ENCODE data around the gene AQP1.

Gene AQP1

GRCh38 chr7:30865076-30865475 lies 46.6 kb upstream of the AQP1 start:
- Histone ChIP-seq H3K4me2 (ENCODE audit: insufficient read depth, low read length, poor library complexity, severe bottlenecking) (no peak overlapping the region), H3K4me3 (ENCODE audit: low read length in 2 of 2) (no peak overlapping the region), H2BK12ac (ENCODE audit: low read length) (peak overlapping the region; percentile 23), H3K27ac (replicated peaks; ENCODE audit: low read length) (no peak overlapping the region), H4K8ac (ENCODE audit: low read depth, low read length) (no peak overlapping the region), H3K23ac (ENCODE audit: low read depth, low read length, poor library complexity) (no peak overlapping the region), H3K27me3 (ENCODE audit: control insufficient read depth in 3 of 3, insufficient read depth in 3 of 3, low read depth in 1 of 3, low read length in 3 of 3) (no peaks in the 10 kb centered on the region), H2AK5ac (ENCODE audit: low read depth, low read length) (no peak overlapping the region), H3K9me3 (replicated peaks in 1 of 2; ENCODE audit: control insufficient read depth in 2 of 2, insufficient read depth in 1 of 2, low read depth in 1 of 2, low read length in 2 of 2) (no peaks in the 10 kb centered on the region), H3K4ac (ENCODE audit: low read length) (no peak overlapping the region), H3K18ac (ENCODE audit: low read length) (peak overlapping the region; percentile 41), H2AFZ (ENCODE audit: low read length) (no peak overlapping the region), H3K14ac (ENCODE audit: low read length) (no peak overlapping the region), H2BK5ac (ENCODE audit: low read length) (no peak overlapping the region), H4K91ac (ENCODE audit: low read depth, low read length, poor library complexity) (no peak overlapping the region), H3K36me3 (replicated peaks in 1 of 2; ENCODE audit: control insufficient read depth in 2 of 2, insufficient read depth in 2 of 2, low read length in 2 of 2) (peaks cover 0 to 2% of the 10 kb centered on the region in 2 donors), H3K9ac (ENCODE audit: low read depth, low read length, poor library complexity) (no peak overlapping the region), H3K4me1 (ENCODE audit: control insufficient read depth in 2 of 2, insufficient read depth in 1 of 2, low read depth in 1 of 2, low read length in 2 of 2) (peaks cover 0 to 7% of the 10 kb centered on the region in 2 donors), H3K79me1 (ENCODE audit: low read depth, low read length) (no peaks in the 10 kb centered on the region), H2BK120ac (ENCODE audit: low read depth, low read length) (no peak overlapping the region), H2BK15ac (ENCODE audit: low read length) (no peak overlapping the region)
- no peak for DNase-seq (ENCODE audit: low spot score)
- no CpG with 5 or more reads among the region's 4 CpGs for WGBS, 2 donors (ENCODE audit: extremely low coverage in 2 of 2, insufficient read length in 2 of 2, insufficient replicate concordance in 1 of 2)

GRCh38 chr7:30865821-30866220 lies 45.8 kb upstream of the AQP1 start:
- WGBS, 2 donors (ENCODE audit: extremely low coverage in 2 of 2, insufficient read length in 2 of 2, insufficient replicate concordance in 1 of 2): no CpG with 5 or more reads among the region's 4 CpGs
- H3K4me1 ChIP-seq (ENCODE audit: control insufficient read depth in 2 of 2, insufficient read depth in 1 of 2, low read depth in 1 of 2, low read length in 2 of 2): peaks cover 0 to 5% of the 10 kb centered on the region in 2 donors
- H3K23ac ChIP-seq (ENCODE audit: low read depth, low read length, poor library complexity): peak overlapping the region; percentile 23
- H3K4me2 ChIP-seq (ENCODE audit: insufficient read depth, low read length, poor library complexity, severe bottlenecking): no peak overlapping the region
- no peak overlapping the region for H3K4me3 ChIP-seq (ENCODE audit: low read length in 2 of 2)
- H3K4ac ChIP-seq (ENCODE audit: low read length): no peak overlapping the region
- no peaks in the 10 kb centered on the region for H3K79me1 ChIP-seq (ENCODE audit: low read depth, low read length)
- no peak overlapping the region for H2BK15ac ChIP-seq (ENCODE audit: low read length)
- peaks cover 0 to 2% of the 10 kb centered on the region in 2 donors for H3K36me3 ChIP-seq (replicated peaks in 1 of 2; ENCODE audit: control insufficient read depth in 2 of 2, insufficient read depth in 2 of 2, low read length in 2 of 2)
- H3K14ac ChIP-seq (ENCODE audit: low read length): peak overlapping the region; percentile 26
- no peak overlapping the region for H2AFZ ChIP-seq (ENCODE audit: low read length)
- no peak overlapping the region for H2BK12ac ChIP-seq (ENCODE audit: low read length)
- no peak overlapping the region for H2BK120ac ChIP-seq (ENCODE audit: low read depth, low read length)
- H2BK5ac ChIP-seq (ENCODE audit: low read length): no peak overlapping the region
- H3K27me3 ChIP-seq (ENCODE audit: control insufficient read depth in 3 of 3, insufficient read depth in 3 of 3, low read depth in 1 of 3, low read length in 3 of 3): no peaks in the 10 kb centered on the region
- no peak overlapping the region for H3K9ac ChIP-seq (ENCODE audit: low read depth, low read length, poor library complexity)
- no peak overlapping the region for H3K27ac ChIP-seq (replicated peaks; ENCODE audit: low read length)
- no peak overlapping the region for H2AK5ac ChIP-seq (ENCODE audit: low read depth, low read length)
- peak overlapping the region; percentile 49 for H3K18ac ChIP-seq (ENCODE audit: low read length)
- H4K91ac ChIP-seq (ENCODE audit: low read depth, low read length, poor library complexity): no peak overlapping the region
- no peaks in the 10 kb centered on the region for H3K9me3 ChIP-seq (replicated peaks in 1 of 2; ENCODE audit: control insufficient read depth in 2 of 2, insufficient read depth in 1 of 2, low read depth in 1 of 2, low read length in 2 of 2)
- H4K8ac ChIP-seq (ENCODE audit: low read depth, low read length): no peak overlapping the region
- DNase-seq (ENCODE audit: low spot score): no peak

- Histone ChIP-seq H2BK12ac (ENCODE audit: low read length) (no peak overlapping the region), H2AFZ (ENCODE audit: low read length) (no peak overlapping the region), H3K27me3 (ENCODE audit: control insufficient read depth in 3 of 3, insufficient read depth in 3 of 3, low read depth in 1 of 3, low read length in 3 of 3) (no peaks in the 10 kb centered on the region), H3K4me2 (ENCODE audit: insufficient read depth, low read length, poor library complexity, severe bottlenecking) (no peak overlapping the region), H2BK5ac (ENCODE audit: low read length) (no peak overlapping the region), H3K4me1 (ENCODE audit: control insufficient read depth in 2 of 2, insufficient read depth in 1 of 2, low read depth in 1 of 2, low read length in 2 of 2) (peaks cover 0 to 6% of the 10 kb centered on the region in 2 donors), H3K4ac (ENCODE audit: low read length) (no peak overlapping the region), H2BK15ac (ENCODE audit: low read length) (no peak overlapping the region), H3K23ac (ENCODE audit: low read depth, low read length, poor library complexity) (no peak overlapping the region), H2BK120ac (ENCODE audit: low read depth, low read length) (no peak overlapping the region), H3K36me3 (replicated peaks in 1 of 2; ENCODE audit: control insufficient read depth in 2 of 2, insufficient read depth in 2 of 2, low read length in 2 of 2) (no peaks in the 10 kb centered on the region), H4K91ac (ENCODE audit: low read depth, low read length, poor library complexity) (no peak overlapping the region), H3K79me1 (ENCODE audit: low read depth, low read length) (no peaks in the 10 kb centered on the region), H3K27ac (replicated peaks; ENCODE audit: low read length) (no peak overlapping the region), H3K9ac (ENCODE audit: low read depth, low read length, poor library complexity) (no peak overlapping the region), H4K8ac (ENCODE audit: low read depth, low read length) (no peak overlapping the region), H3K4me3 (ENCODE audit: low read length in 2 of 2) (no peak overlapping the region), H2AK5ac (ENCODE audit: low read depth, low read length) (no peak overlapping the region), H3K14ac (ENCODE audit: low read length) (no peak overlapping the region), H3K9me3 (replicated peaks in 1 of 2; ENCODE audit: control insufficient read depth in 2 of 2, insufficient read depth in 1 of 2, low read depth in 1 of 2, low read length in 2 of 2) (no peaks in the 10 kb centered on the region), H3K18ac (ENCODE audit: low read length) (no peak overlapping the region)
- DNase-seq (ENCODE audit: low spot score): no peak
- no CpG with 5 or more reads among the region's 7 CpGs for WGBS, 2 donors (ENCODE audit: extremely low coverage in 2 of 2, insufficient read length in 2 of 2, insufficient replicate concordance in 1 of 2)
Observed at GRCh38 chr7:30866939-30867338, 44.7 kb upstream of the AQP1 start.

GRCh38 chr7:30867483-30867882 lies 44.2 kb upstream of the AQP1 start:
- Histone ChIP-seq H3K4me2 (ENCODE audit: insufficient read depth, low read length, poor library complexity, severe bottlenecking) (no peak overlapping the region), H2BK5ac (ENCODE audit: low read length) (no peak overlapping the region), H2BK120ac (ENCODE audit: low read depth, low read length) (no peak overlapping the region), H3K27ac (replicated peaks; ENCODE audit: low read length) (no peak overlapping the region), H4K8ac (ENCODE audit: low read depth, low read length) (no peak overlapping the region), H2BK15ac (ENCODE audit: low read length) (no peak overlapping the region), H3K36me3 (replicated peaks in 1 of 2; ENCODE audit: control insufficient read depth in 2 of 2, insufficient read depth in 2 of 2, low read length in 2 of 2) (no peaks in the 10 kb centered on the region), H2BK12ac (ENCODE audit: low read length) (no peak overlapping the region), H3K79me1 (ENCODE audit: low read depth, low read length) (no peaks in the 10 kb centered on the region), H2AK5ac (ENCODE audit: low read depth, low read length) (no peak overlapping the region), H2AFZ (ENCODE audit: low read length) (no peak overlapping the region), H4K91ac (ENCODE audit: low read depth, low read length, poor library complexity) (no peak overlapping the region), H3K4ac (ENCODE audit: low read length) (no peak overlapping the region), H3K18ac (ENCODE audit: low read length) (no peak overlapping the region), H3K4me3 (ENCODE audit: low read length in 2 of 2) (no peak overlapping the region), H3K4me1 (ENCODE audit: control insufficient read depth in 2 of 2, insufficient read depth in 1 of 2, low read depth in 1 of 2, low read length in 2 of 2) (peaks cover 0 to 6% of the 10 kb centered on the region in 2 donors), H3K9ac (ENCODE audit: low read depth, low read length, poor library complexity) (peak overlapping the region; percentile 18), H3K27me3 (ENCODE audit: control insufficient read depth in 3 of 3, insufficient read depth in 3 of 3, low read depth in 1 of 3, low read length in 3 of 3) (no peaks in the 10 kb centered on the region), H3K14ac (ENCODE audit: low read length) (no peak overlapping the region), H3K23ac (ENCODE audit: low read depth, low read length, poor library complexity) (no peak overlapping the region), H3K9me3 (replicated peaks in 1 of 2; ENCODE audit: control insufficient read depth in 2 of 2, insufficient read depth in 1 of 2, low read depth in 1 of 2, low read length in 2 of 2) (no peaks in the 10 kb centered on the region)
- WGBS, 2 donors (ENCODE audit: extremely low coverage in 2 of 2, insufficient read length in 2 of 2, insufficient replicate concordance in 1 of 2): no CpG with 5 or more reads among the region's 1 CpG
- no peak for DNase-seq (ENCODE audit: low spot score)

All from neuronal stem cell (in vitro differentiated cells).